ENCODE measurements around the gene TMEM242.
"Not testable (repeated sequence)": the region's sequence is repeated elsewhere in the genome, so short reads cannot be mapped to it uniquely, and the experiment has no call there.

TMEM242 gene

DNA sequence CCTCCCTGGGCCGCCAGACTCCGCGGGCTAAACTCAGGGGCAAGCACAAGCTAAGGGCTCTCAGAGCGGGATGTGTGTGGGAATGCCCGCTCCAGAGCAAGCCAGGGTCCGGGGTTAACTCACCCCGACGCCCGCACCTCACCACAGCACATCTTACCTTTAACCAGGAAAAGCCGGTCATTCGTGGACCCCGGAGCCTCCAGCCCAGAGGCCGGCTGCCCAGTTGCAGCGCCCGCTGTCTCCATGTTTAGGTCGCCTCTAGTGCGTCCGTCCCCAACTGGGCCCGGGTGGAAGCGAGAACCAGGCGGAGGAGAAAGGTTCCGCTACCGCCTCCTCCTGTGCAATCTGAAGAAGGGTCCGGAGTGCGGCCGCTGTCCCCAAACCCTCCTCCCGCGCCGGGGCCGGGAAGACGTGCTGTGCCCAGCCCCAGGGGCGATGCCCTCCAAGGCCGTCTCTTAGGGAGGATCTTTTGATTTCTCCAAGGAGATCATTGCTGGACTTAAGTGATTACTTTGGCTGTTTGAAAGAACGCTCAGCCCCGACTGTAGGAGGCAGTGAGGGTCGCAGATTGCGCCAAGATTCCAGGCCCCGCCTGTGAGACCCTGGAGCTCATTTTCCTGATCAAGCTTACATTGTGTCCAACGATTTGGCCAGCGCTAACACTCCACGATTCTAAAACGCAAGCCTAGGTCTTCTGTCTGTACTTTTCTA, at the start of gene TMEM242:
TMEM242 (minus strand) TSS at position 265 of the 711 bp plus-strand sequence; CDS start at position 245, 20 bp downstream.
- DNase-seq, result no peak

DNA sequence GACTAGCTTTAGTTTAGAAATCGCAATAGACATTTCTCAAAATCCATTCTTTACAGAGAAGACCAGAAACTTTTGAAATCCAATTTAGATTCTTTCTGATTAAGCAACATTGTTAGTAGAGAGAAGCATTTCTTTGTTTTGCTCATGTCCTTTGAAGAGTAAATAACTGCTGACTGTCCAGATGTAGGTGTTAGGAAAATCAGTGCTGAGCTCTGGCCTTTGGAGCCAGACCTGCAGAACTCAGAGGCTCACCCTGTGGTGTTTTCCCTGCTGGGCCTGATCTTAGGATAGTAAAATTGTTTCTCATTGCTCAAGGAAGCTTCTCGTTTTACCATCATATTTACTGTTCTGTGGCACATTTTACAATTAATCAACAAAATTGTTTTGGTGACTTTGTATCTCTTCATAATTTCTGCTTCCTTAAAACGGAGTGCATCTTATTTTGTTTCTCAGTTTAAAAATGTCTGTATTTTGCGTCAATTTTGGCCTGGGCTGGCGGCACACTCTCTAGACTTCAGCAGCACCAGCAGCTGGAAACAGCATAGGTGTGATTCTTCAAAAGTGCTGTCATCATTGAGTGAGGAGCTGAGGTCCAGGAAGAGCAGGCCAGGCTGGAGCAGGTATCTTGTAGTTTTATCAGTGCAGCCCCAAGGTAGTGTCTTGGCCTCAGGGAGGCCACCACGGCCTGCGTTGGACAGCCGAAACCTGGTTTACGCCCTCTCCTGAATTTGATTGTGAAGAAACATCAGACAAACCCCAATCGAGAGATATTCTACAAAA, 49.4 kb upstream of the TMEM242 start:
- DNase-seq, result no peak

DNA sequence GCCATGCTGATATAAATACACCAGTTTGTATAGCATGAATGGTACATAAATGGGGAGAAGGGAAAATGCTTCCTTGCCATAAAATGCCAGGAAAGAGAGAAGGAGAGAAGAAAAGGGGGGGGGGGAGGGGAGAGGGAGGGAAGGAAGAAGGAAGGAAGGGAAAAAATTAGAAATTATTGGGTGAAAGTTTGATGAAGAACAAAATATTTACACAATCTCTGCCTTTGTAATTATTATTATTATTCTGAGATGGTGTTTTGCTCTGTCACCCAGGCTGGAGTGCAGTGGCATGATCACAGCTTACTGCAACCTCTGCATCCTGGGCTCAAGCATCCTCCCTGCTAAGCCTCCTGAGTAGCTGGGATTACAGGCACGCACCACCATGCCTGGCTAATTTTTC, 47.4 kb upstream of the TMEM242 start:
- DNase-seq, result no peak

DNA sequence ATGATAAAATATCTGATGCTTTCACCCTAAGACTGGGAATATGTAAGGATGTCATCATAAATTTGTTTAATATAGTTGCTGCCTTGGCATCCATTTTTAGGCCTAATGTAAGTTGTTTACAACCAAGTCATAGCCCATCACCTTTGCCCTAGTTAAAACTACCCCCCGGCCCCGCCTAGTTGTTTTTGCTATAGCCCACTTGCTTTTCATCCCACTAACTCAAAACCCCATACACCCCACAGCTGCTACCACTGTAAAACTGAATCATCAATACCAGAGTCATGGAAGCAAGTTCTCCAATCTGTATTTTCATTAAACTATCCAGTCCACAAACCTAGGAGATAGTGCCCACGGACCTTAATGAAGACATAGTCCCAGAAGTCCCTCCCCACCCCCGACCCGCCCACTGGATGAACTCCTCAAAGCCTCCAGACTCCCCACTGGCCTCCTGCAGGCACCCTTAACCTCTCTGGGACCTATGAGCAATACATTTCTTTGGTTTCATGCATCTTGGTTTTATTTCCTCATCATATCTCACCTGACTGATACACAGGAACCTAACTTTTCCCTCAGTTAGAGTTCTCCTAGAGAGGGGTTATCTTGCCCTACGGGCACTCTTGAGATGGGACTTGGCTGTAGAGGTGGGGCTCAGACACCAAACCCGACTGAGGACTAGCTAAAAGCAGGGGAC, 45.2 kb upstream of the TMEM242 start:
- DNase-seq, result no peak

DNA sequence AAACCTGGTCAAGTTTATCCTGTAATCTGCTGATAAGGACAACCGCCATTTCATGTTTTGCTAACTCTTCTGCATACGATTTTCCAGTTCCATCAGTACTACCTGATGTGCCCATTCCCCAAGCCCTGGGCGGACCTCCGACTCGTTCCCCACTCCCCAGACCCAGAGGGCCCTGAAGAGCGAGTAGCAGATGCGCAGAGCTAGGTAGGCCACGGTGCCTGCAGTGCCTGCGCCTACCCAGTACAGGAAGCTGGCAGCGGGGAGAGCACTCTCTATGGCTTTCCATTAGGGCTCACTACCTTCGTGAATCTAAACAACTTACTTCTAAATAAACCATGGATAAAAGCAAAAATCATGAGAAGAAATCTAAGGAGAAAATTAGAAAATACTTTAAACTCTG, 43.3 kb upstream of the TMEM242 start:
- DNase-seq, result no peak

- no peak for DNase-seq
Measured at GRCh38 chr6:157364705-157365104, 41.4 kb upstream of the TMEM242 start.

- DNase-seq, result no peak
Measured at GRCh38 chr6:157361886-157362285, 38.6 kb upstream of the TMEM242 start.

- DNase-seq, result no peak
Measured at GRCh38 chr6:157358287-157358686, 35.0 kb upstream of the TMEM242 start.

DNA sequence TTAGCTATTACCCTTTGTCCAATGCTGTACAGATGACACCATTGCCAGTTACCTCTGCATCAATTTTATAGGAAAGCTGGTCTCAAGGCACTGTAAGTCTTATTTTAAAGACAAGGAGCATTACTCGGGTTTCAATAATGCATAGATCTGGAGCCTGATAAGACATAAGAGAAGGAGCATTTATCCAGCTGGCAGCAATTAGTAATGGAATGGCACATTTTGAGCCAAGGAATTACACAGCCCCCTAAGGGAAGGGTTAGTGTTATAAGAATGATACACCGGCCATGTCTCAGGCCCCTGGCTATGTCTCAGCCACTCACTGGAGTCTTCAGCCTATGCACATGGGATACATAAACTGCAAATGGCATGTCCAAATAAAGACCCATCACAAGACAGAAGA, 23.1 kb upstream of the TMEM242 start:
- DNase-seq, result no peak

- DNase-seq, result no peak
Measured at GRCh38 chr6:157343732-157344131, 20.4 kb upstream of the TMEM242 start.

GRCh38 chr6:157339432-157339831, 16.1 kb upstream of the TMEM242 start:
- DNase-seq, result no peak

DNA sequence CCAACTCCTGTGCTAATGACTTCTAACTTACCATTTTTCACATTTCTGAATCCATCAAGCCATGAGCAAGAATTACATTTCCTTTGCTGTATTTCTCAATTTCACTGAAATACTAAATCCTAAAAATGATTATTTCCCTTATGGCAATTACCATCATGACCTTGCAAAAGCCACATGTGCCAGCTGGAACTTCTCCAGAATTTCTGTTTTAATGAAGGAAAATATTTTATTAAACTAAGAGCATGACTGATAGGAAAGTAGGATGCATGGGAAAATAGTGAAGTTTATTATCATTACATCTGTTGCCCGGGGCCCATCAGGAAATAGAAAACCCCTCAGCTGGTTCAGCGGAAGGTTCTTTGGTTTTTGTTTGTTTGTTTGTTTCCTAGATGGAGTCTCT, 14.4 kb upstream of the TMEM242 start:
- DNase-seq, result no peak

DNA sequence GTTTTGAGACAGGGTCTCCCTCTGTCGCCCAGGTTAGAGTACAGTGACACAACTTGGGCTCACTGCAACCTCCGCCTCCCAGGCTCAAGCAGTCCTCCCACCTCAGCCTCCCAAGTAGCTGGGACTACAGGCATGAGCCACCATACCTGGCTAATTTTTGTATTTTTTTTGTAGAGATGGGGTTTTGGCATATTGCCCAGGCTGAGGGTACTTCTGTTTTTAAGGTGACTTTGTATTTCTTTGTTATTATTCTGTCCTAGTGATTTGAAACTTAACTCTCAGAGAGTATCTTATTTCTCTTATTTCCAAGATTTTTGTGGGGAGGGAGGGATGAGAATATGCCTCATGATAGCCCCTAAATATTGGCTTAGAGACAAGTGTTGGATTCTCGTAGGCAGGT, 14.0 kb upstream of the TMEM242 start:
- not testable (repeated sequence) for DNase-seq

- no peak for DNase-seq
Measured at GRCh38 chr6:157335829-157336228, 12.5 kb upstream of the TMEM242 start.

DNA sequence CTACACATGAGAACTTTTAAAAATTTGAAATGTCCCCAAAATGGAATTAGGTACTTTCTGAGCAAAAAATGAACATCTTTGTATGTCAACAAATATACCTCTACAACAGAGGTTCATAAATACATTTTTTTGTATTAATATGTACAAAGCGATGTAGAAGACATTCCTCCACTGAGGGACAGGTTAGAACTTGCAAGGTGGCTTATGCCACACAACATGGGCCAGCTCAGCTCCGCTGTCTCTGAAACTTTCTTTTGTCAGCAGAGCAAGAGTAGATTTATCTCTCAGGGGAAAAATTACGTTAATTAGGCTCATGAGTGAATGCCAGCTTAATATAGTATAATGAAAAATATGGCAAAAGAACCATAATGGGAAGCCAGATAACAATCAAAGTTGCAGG, 10.6 kb upstream of the TMEM242 start:
- no peak for DNase-seq

DNA sequence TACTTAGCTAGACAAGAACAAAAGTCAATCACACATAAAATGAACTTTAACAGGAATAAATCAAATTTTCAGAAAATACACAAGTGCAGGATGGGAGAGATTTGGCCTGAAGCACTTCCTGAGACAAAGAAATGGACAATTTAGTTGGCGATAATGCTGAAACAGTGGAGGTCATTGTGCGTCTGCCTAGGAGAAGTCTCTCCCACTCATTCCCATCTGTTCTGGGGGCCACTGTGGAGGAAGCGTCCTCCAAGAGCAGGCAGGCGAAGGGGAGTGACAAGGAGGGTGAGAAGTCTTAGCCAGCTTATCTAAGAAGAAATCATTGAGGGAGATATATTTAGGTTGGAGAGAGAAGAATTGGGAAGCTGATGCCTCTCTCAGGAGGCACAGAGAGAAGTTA, 10.2 kb upstream of the TMEM242 start:
- DNase-seq, result no peak

GRCh38 chr6:157332813-157333212, 9.5 kb upstream of the TMEM242 start:
- DNase-seq, result no peak

DNA sequence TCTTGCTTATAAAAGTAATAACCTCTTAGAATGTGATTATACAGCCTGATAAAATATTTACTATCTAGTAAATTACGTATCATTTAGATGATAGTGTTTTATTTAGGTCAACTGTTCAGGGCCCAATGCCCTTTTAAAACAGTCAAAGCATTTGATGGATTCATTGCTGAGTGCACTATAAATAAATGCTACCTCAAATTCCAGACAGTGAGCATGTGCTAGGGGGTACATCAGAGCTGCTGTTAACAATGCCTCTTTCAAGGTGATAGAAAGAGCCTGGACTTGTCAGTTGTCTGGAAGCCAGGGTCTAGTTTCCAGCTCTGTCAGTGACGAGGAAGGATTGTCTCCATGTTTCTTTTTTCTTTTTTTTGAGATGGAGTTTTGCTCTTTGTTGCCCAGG, 7.5 kb upstream of the TMEM242 start:
- DNase-seq, result no peak

- no peak for DNase-seq
Measured at GRCh38 chr6:157329829-157330228, 6.5 kb upstream of the TMEM242 start.

GRCh38 chr6:157328108-157328692, 4.9 kb upstream of the TMEM242 start:
- no peak for DNase-seq

GRCh38 chr6:157326979-157327378, 3.7 kb upstream of the TMEM242 start:
- DNase-seq, result no peak

DNA sequence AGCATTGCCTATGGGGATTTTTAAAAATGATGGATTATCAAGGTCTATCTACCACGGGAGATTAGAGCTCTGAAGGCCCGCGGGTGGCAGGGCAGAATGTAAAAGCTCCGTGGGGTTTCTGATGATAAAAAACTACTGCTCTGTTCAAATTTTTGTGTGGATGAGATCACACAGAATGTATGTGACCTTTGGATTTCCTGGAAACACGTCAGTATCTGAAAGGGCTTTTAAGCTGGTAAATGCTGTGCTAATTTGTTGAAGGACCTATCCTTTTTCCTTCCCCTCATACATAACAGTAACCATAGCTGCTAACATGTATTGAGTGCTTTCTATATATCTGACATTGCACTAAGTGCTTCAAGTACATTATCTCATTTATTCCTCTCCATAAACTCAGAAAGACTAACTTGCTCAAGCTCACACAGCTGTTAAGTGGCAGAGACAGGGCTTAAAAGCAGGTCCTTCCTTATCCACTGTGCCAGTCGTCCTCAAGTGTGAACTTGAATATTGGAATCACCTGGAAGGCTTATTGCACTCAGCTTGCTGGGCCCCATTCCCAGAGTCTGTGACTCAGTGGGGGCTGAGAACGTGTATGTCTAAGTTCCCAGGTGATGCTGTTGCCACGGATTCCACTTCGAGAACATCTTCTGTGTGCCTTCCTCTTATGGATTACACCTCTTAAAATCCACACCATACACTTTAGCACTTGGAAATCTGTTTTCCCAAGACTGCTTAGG, 1.9 kb upstream of the TMEM242 start:
- no peak for DNase-seq

GRCh38 chr6:157323966-157324300, 614 bp upstream of the TMEM242 start:
- DNase-seq, result no peak

All from SIG-M5 (cell line).